Keratinocyte (primary cell): ENCODE results near the gene KLHL20.

Experiments
- CTCF ChIP-seq, 3 experiments: IDR thresholded peaks in 1 of 3; conservative IDR thresholded peaks in 1 of 3; optimal IDR thresholded peaks in 1 of 3; 2 replicates in 2 of 3; 3 replicates in 1 of 3; pipeline versions ENCODE3 to v1.5.1; 2011; ENCODE audit warnings: low read length in 3 of 3, mild to moderate bottlenecking in 3 of 3, moderate library complexity in 2 of 3, control low read depth in 1 of 3, inconsistent platforms in 1 of 3; ENCODE audit not compliant: insufficient read depth in 2 of 3; ENCODE audit errors: extremely low read depth in 1 of 3
- EZH2 ChIP-seq: IDR thresholded peaks from one replicate; pipeline ENCODE4 v1.6.1; 2012; ENCODE audit warnings: inconsistent platforms, mild to moderate bottlenecking, low read length, moderate library complexity

- TF ChIP-seq CTCF (optimal IDR thresholded peaks at IDR 0.05 in 1 of 3, IDR thresholded peaks at IDR 0.05 in 1 of 3, conservative IDR thresholded peaks at IDR 0.05 in 1 of 3; ENCODE audit: extremely low read depth in 1 of 3, insufficient read depth in 2 of 3, low read length in 3 of 3) (no peak), EZH2 (no peak)
These were observed 2.5 kb downstream of the KLHL20 start for GRCh38 chr1:173717238-173717637.
